ENCODE results near the gene OSBPL5. TPM values are rescaled to one million over a fixed set of nuclear protein-coding genes. Genes with fewer than 3 reads are reported as not detected.

OSBPL5 gene
- total RNA-seq, 1 donor, result 20.5 TPM

GRCh38 chr11:3091081-3091845, 73.8 kb downstream of the OSBPL5 start:
- no peak for DNase-seq (ENCODE audit: low read depth in 2 of 3, low spot score in 2 of 3)

GRCh38 chr11:3090096-3090901, 74.8 kb downstream of the OSBPL5 start:
- no peak for DNase-seq (ENCODE audit: low read depth in 2 of 3, low spot score in 2 of 3)

GRCh38 chr11:3089236-3090061, 75.7 kb downstream of the OSBPL5 start:
- no peak for DNase-seq (ENCODE audit: low read depth in 2 of 3, low spot score in 2 of 3)

GRCh38 chr11:3088806-3089205, 76.3 kb downstream of the OSBPL5 start:
- DNase-seq (ENCODE audit: low read depth in 2 of 3, low spot score in 2 of 3), result no peak

GRCh38 chr11:3087821-3088800, 77.0 kb downstream of the OSBPL5 start:
- DNase-seq (ENCODE audit: low read depth in 2 of 3, low spot score in 2 of 3), result no peak

- no peak for DNase-seq (ENCODE audit: low read depth in 2 of 3, low spot score in 2 of 3)
Observed at GRCh38 chr11:3087373-3087772, 77.7 kb downstream of the OSBPL5 start.

- no peak for DNase-seq (ENCODE audit: low read depth in 2 of 3, low spot score in 2 of 3)
Observed at GRCh38 chr11:3086671-3087150, 78.4 kb downstream of the OSBPL5 start.

- DNase-seq (ENCODE audit: low read depth in 2 of 3, low spot score in 2 of 3), result no peak
Observed at GRCh38 chr11:3086114-3086513, 79.0 kb downstream of the OSBPL5 start.

GRCh38 chr11:3085052-3085451, 80.1 kb downstream of the OSBPL5 start:
- DNase-seq (ENCODE audit: low read depth in 2 of 3, low spot score in 2 of 3), result no peak

- DNase-seq (ENCODE audit: low read depth in 2 of 3, low spot score in 2 of 3), result no peak
Observed at GRCh38 chr11:3083321-3083720, 81.8 kb downstream of the OSBPL5 start.

GRCh38 chr11:3081386-3081751, 83.7 kb downstream of the OSBPL5 start:
- no peak for DNase-seq (ENCODE audit: low read depth in 2 of 3, low spot score in 2 of 3)

GRCh38 chr11:3080733-3081385, 84.3 kb downstream of the OSBPL5 start:
- DNase-seq (ENCODE audit: low read depth in 2 of 3, low spot score in 2 of 3), result no peak

- DNase-seq (ENCODE audit: low read depth in 2 of 3, low spot score in 2 of 3), result no peak
Observed at GRCh38 chr11:3080104-3080503, 85.0 kb downstream of the OSBPL5 start.

GRCh38 chr11:3077846-3078440, 87.2 kb downstream of the OSBPL5 start:
- no peak for DNase-seq (ENCODE audit: low read depth in 2 of 3, low spot score in 2 of 3)

- no peak for DNase-seq (ENCODE audit: low read depth in 2 of 3, low spot score in 2 of 3)
Observed at GRCh38 chr11:3077189-3077836, 87.8 kb downstream of the OSBPL5 start.

- no peak for DNase-seq (ENCODE audit: low read depth in 2 of 3, low spot score in 2 of 3)
Observed at GRCh38 chr11:3074912-3075589, 90.1 kb downstream of the OSBPL5 start.

GRCh38 chr11:3073029-3073435, 92.1 kb downstream of the OSBPL5 start:
- no peak for DNase-seq (ENCODE audit: low read depth in 2 of 3, low spot score in 2 of 3)

GRCh38 chr11:3069425-3069824, 95.7 kb downstream of the OSBPL5 start:
- no peak for DNase-seq (ENCODE audit: low read depth in 2 of 3, low spot score in 2 of 3)

All from hematopoietic multipotent progenitor cell (in vitro differentiated cells).